SK-N-SH treated with all-trans-retinoic acid at 6 μM for 48 hours (cell line): ENCODE results near the gene GLDN.

Experiments used
- BACH2 ChIP-seq: fragments of 250-450 bp; sonication (Bioruptor Pico); IDR thresholded peaks from 2 replicates; pipeline ENCODE4 v1.9.0; 2021; ENCODE audit warnings: mild to moderate bottlenecking, borderline replicate concordance
- CREB5 ChIP-seq: fragments of 250-450 bp; sonication (Bioruptor Pico); IDR thresholded peaks from 2 replicates; pipeline ENCODE4 v1.5.1; 2020; ENCODE audit warnings: low read depth, mild to moderate bottlenecking, moderate library complexity
- ESRRG ChIP-seq: fragments of 250-450 bp; sonication (Bioruptor Pico); IDR thresholded peaks from 2 replicates; pipeline ENCODE4 v1.6.1; 2021; ENCODE audit warnings: mild to moderate bottlenecking
- ISL1 ChIP-seq: fragments of 250-450 bp; sonication (Bioruptor Pico); IDR thresholded peaks from 2 replicates; pipeline ENCODE4 v2.1.2; 2022; ENCODE audit warnings: mild to moderate bottlenecking, moderate library complexity
- PATZ1 ChIP-seq: fragments of 250-450 bp; sonication (Bioruptor Pico); IDR thresholded peaks from 2 replicates; pipeline ENCODE4 v1.8.0; 2020; ENCODE audit warnings: mild to moderate bottlenecking, moderate library complexity, borderline replicate concordance
- RARB ChIP-seq: fragments of 250-450 bp; sonication (Bioruptor Pico); IDR thresholded peaks from 2 replicates; pipeline ENCODE4 v1.8.0; 2021; ENCODE audit warnings: mild to moderate bottlenecking, moderate library complexity
- TOX ChIP-seq: fragments of 250-450 bp; sonication (Bioruptor Pico); IDR thresholded peaks from 2 replicates; pipeline ENCODE4 v1.8.0; 2021; ENCODE audit warnings: mild to moderate bottlenecking, moderate library complexity, borderline replicate concordance
- ZFP3 ChIP-seq: fragments of 250-450 bp; sonication (Bioruptor Pico); IDR thresholded peaks from 2 replicates; pipeline ENCODE4 v1.5.0; 2020; ENCODE audit warnings: mild to moderate bottlenecking, moderate library complexity
- ZNF70 ChIP-seq: fragments of 450-650 bp; formaldehyde crosslinking; IDR thresholded peaks from 2 replicates; pipeline ENCODE4 v1.5.0; 2020; ENCODE audit warnings: mild to moderate bottlenecking, moderate library complexity

DNA sequence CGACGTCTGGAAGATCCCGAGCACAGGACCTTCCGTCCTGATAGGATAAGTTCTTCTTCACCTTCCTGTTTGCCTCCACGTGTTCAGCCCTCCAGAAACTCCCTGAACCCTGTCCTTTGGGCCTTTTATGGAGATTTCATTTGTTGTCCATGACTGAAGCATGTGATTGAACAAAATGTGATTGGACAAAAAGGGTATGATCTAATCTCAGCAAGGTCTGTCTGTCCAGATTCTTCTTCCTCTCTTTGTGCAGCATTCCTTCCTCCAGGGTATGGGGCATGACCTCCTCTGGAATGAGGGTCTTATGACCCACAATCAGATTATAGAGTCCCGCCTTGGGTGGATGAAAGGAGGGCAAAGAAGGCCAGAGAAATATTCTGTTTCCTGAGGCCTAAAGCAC lies 3.0 kb upstream of the GLDN start, which contains the start of gene CYP19A1:
- TF ChIP-seq ZFP3 (no peak), TOX (CRISPR knock-in tag) (no peak), RARB (CRISPR knock-in tag) (no peak), BACH2 (CRISPR knock-in tag) (no peak), CREB5 (no peak), ZNF70 (no peak), ISL1 (CRISPR knock-in tag) (no peak), PATZ1 (CRISPR knock-in tag) (no peak), ESRRG (CRISPR knock-in tag) (no peak)
